Vagina (tissue), 2 donors: ENCODE measurements around the gene EFCAB6. TPM values are rescaled to one million over a fixed set of nuclear protein-coding genes. Genes with fewer than 3 reads are reported as not detected.

ENCODE experiments used
- DNase-seq, 2 donors: peaks; one replicate each; pipeline ENCODE4 v3.0.0-alpha.2; 2017; ENCODE audit errors: extremely low spot score in 2 of 2
- H3K27ac ChIP-seq: fragments of 200-600 bp; sonication (generic); one replicate; pipeline ENCODE4 v1.5.1; 2019
- H3K27me3 ChIP-seq: fragments of 200-600 bp; sonication (generic); one replicate; pipeline ENCODE4 v1.5.1; 2019
- H3K36me3 ChIP-seq, 2 donors: fragments of 200-600 bp; sonication (generic); one replicate each; pipeline ENCODE4 v1.5.1; 2017 to 2019
- H3K4me1 ChIP-seq: fragments of 200-600 bp; sonication (generic); one replicate; pipeline ENCODE4 v1.5.1; 2019
- H3K4me3 ChIP-seq, 2 donors: fragments of 200-600 bp; sonication (generic); 1 replicate in 1 of 2; 2 replicates in 1 of 2; pipeline ENCODE4 v1.5.1; 2016 to 2019
- H3K9me3 ChIP-seq: fragments of 200-600 bp; sonication (generic); one replicate; pipeline ENCODE4 v1.5.1; 2019
- POLR2A ChIP-seq, 2 donors: fragments of 450-650 bp; IDR thresholded peaks; one replicate each; pipeline ENCODE4 v1.6.1; 2017; ENCODE audit warnings: antibody characterized with exemption in 2 of 2, mild to moderate bottlenecking in 2 of 2, moderate library complexity in 2 of 2
- POLR2AphosphoS5 ChIP-seq, 2 donors: sonication (generic); formaldehyde crosslinking; IDR thresholded peaks; one replicate each; pipeline ENCODE4 v1.9.0; 2017; ENCODE audit warnings: antibody characterized with exemption in 2 of 2, mild to moderate bottlenecking in 2 of 2, low read depth in 1 of 2; ENCODE audit not compliant: insufficient read depth in 1 of 2
- intact Hi-C: fragments of 100-400 bp; cut with DNase I; formaldehyde crosslinking; loops from one replicate; pipeline ENCODE4 v1.15.1; 2023
- total RNA-seq: library from RNA; depleted of rRNA; stranded (reverse); fragments of >200 nt; gene quantifications from one replicate; pipeline ENCODE4 v1.2.3, GENCODE V29; 2016
- TF ChIP-seq, protein P1 (sequence below), 3 experiments: fragments of 450-650 bp in 2 of 3; fragments of 200-600 bp in 1 of 3; sonication (generic) in 1 of 3; IDR thresholded peaks; one replicate each; pipeline ENCODE4 v1.5.1; 2017 to 2019; ENCODE audit warnings: antibody characterized with exemption in 3 of 3, mild to moderate bottlenecking in 2 of 3, moderate library complexity in 2 of 3

The EFCAB6 gene
- total RNA-seq, 1 donor from 2014 or later: 1.7 TPM

DNA sequence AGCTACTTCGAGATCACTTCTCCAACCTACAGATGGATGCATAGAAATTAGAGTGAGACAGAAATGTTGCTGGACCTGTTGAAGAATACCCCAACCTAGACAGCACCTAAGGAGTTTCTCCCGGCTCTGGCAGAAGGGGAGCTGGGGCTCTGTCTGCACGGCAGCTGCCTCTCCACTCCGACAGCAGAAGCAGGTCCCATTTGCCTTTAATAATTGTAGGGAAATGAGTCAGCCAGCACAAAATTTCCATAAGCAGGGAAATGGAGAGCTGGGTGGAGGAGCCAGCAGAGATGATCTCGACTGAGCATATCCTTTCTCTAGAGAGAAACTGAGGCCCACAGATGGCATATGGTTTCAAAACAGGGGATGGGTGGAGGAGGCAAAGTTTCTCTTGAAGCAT lies 80.1 kb downstream of the EFCAB6 start:
- TF ChIP-seq, protein P1, sequence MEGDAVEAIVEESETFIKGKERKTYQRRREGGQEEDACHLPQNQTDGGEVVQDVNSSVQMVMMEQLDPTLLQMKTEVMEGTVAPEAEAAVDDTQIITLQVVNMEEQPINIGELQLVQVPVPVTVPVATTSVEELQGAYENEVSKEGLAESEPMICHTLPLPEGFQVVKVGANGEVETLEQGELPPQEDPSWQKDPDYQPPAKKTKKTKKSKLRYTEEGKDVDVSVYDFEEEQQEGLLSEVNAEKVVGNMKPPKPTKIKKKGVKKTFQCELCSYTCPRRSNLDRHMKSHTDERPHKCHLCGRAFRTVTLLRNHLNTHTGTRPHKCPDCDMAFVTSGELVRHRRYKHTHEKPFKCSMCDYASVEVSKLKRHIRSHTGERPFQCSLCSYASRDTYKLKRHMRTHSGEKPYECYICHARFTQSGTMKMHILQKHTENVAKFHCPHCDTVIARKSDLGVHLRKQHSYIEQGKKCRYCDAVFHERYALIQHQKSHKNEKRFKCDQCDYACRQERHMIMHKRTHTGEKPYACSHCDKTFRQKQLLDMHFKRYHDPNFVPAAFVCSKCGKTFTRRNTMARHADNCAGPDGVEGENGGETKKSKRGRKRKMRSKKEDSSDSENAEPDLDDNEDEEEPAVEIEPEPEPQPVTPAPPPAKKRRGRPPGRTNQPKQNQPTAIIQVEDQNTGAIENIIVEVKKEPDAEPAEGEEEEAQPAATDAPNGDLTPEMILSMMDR (IDR thresholded peaks at IDR 0.05): no peak
- TF ChIP-seq POLR2A (IDR thresholded peaks at IDR 0.05) (no peak), POLR2AphosphoS5 (IDR thresholded peaks at IDR 0.05; ENCODE audit: insufficient read depth in 1 of 2, low read depth in 1 of 2) (no peak)
- peaks cover 13% of the 10 kb centered on the region for H3K4me1 ChIP-seq
- intact Hi-C loops: no loop called here
- H3K4me3 ChIP-seq: no peak overlapping the region
- no peaks in the 10 kb centered on the region for H3K9me3 ChIP-seq
- H3K36me3 ChIP-seq: no peaks in the 10 kb centered on the region
- no peak overlapping the region for H3K27ac ChIP-seq
- no peak for DNase-seq
- no peaks in the 10 kb centered on the region for H3K27me3 ChIP-seq

DNA sequence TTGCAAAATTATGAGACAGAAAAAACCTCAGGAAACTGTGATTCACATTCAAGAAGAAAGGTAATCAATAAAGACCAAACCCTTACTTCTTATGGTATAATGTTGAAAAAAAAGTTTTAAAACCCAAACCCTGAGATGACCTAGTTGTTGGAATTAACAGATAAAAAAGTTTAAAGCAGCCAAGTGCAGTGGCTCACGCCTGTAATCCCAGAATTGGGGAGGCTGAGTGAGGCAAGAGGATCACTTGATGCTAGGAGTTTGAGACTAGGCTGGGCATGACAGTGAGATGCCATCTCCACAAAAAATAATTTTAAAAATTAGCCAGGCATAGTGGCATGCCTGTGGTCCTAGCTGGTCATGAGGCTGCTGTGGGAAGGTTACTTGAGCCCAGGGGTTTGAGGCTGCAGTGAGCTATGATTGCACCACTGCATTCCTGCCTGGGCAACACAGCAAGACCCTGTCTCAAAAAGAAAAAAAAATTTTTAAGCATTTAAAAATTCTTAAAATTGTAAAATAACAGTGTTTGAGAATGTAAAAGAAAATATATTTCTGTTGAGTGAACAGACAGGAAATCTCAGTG lies 85.1 kb downstream of the EFCAB6 start:
- Histone ChIP-seq H3K27ac (no peak overlapping the region), H3K27me3 (no peaks in the 10 kb centered on the region), H3K9me3 (no peaks in the 10 kb centered on the region), H3K4me1 (peaks cover 10% of the 10 kb centered on the region), H3K4me3 (no peak overlapping the region), H3K36me3 (no peaks in the 10 kb centered on the region)
- no peak for DNase-seq
- intact Hi-C loops: no loop called here
- no peak for TF ChIP-seq POLR2A (IDR thresholded peaks at IDR 0.05)
- TF ChIP-seq, protein P1 (IDR thresholded peaks at IDR 0.05): no peak
- no peak for TF ChIP-seq POLR2AphosphoS5 (IDR thresholded peaks at IDR 0.05; ENCODE audit: insufficient read depth in 1 of 2, low read depth in 1 of 2)

DNA sequence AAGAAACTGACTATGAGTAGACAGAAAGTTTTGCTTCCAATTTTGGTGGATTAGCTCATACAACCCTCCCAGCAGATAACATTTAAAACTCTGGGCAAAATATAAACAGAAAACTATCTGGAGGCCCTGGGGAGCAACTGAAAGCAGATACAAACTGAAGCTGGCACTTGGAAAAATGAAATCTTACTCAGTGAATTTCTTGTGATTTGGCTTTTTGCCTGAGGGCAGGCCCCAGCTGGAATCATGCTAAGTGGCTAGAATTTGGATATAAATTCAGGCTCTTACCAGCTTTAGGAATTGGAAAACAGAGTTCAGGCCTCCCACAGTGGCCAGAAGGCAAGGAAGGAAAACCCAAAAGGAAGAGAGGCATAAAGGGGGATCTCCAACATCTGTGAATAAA lies 85.8 kb downstream of the EFCAB6 start:
- H3K9me3 ChIP-seq: no peaks in the 10 kb centered on the region
- TF ChIP-seq, protein P1 (IDR thresholded peaks at IDR 0.05): no peak
- no peak for TF ChIP-seq POLR2A (IDR thresholded peaks at IDR 0.05)
- no peak for TF ChIP-seq POLR2AphosphoS5 (IDR thresholded peaks at IDR 0.05; ENCODE audit: insufficient read depth in 1 of 2, low read depth in 1 of 2)
- DNase-seq: no peak
- H3K4me1 ChIP-seq: peaks cover 10% of the 10 kb centered on the region
- no peaks in the 10 kb centered on the region for H3K36me3 ChIP-seq
- H3K27ac ChIP-seq: peak overlapping the region; percentile 27
- H3K27me3 ChIP-seq: no peaks in the 10 kb centered on the region
- intact Hi-C loops: no loop called here
- no peak overlapping the region for H3K4me3 ChIP-seq

DNA sequence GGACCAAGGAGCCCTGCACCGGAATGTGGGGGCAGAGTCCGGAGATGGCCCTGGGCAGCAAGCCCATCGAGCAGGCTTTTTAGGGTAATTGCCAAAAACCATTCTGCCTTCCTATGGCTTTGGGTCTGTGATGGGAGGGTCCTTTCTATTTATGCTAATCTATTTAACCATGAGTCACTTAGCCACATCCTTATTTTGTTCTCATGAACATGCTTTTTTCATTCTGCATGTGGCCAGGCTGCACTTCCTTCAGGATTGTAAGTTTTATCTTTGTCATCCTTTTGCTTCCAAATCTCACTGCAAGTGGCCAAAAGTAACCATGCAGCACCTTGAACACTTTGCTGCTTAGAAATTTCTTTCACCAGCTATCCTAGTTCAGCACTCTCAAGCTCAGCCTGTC lies 88.3 kb downstream of the EFCAB6 start:
- DNase-seq: no peak
- Histone ChIP-seq H3K27me3 (no peaks in the 10 kb centered on the region), H3K27ac (no peak overlapping the region), H3K9me3 (no peaks in the 10 kb centered on the region), H3K36me3 (no peaks in the 10 kb centered on the region), H3K4me1 (peaks cover 10% of the 10 kb centered on the region), H3K4me3 (no peak overlapping the region)
- intact Hi-C loops: no loop called here
- no peak for TF ChIP-seq POLR2AphosphoS5 (IDR thresholded peaks at IDR 0.05; ENCODE audit: insufficient read depth in 1 of 2, low read depth in 1 of 2)
- no peak for TF ChIP-seq POLR2A (IDR thresholded peaks at IDR 0.05)
- TF ChIP-seq, protein P1 (IDR thresholded peaks at IDR 0.05): no peak

DNA sequence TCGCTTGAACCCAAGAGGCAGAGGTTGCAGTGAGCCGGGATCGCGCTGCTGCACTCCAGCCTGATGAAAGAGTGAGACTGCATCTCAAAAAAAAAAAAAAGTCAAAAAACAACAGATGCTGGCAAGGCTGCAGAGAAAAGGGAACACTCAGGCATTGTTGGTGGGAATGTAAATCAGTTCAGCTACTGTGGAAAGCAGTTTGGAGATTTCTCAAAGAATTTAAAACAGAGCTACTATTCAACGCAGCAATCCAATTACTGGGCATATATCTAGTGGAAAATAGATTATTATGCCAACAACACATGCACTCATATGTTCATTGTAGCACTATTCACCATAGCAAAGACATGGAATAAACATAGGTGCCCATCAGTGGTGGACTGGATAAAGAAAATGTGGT lies 89.7 kb downstream of the EFCAB6 start:
- TF ChIP-seq POLR2A (IDR thresholded peaks at IDR 0.05): no peak
- TF ChIP-seq POLR2AphosphoS5 (IDR thresholded peaks at IDR 0.05; ENCODE audit: insufficient read depth in 1 of 2, low read depth in 1 of 2): no peak
- TF ChIP-seq, protein P1 (IDR thresholded peaks at IDR 0.05): no peak
- no peak for DNase-seq
- Histone ChIP-seq H3K27ac (no peak overlapping the region), H3K27me3 (no peaks in the 10 kb centered on the region), H3K4me1 (peaks cover 10% of the 10 kb centered on the region), H3K36me3 (no peaks in the 10 kb centered on the region), H3K4me3 (no peak overlapping the region), H3K9me3 (no peaks in the 10 kb centered on the region)
- intact Hi-C loops: no loop called here
